ENCODE results near the gene RASSF5. TPM values are rescaled to one million over a fixed set of nuclear protein-coding genes. Genes with fewer than 3 reads are reported as not detected.

Gene RASSF5
- total and polyA plus RNA-seq, 2 experiments from 2014 or later = 0.48 to 4.4 TPM

GRCh38 chr1:206551986-206552326 lies 44.6 kb downstream of the RASSF5 start:
- ATAC-seq (no peak), DNase-seq (ENCODE audit: low spot score) (no peak)
- Histone ChIP-seq H3K27me3 (ENCODE audit: insufficient read depth) (peaks cover 12% of the 10 kb centered on the region; the same call in 1 of the 2 replicates), H3K4me3 (no peak overlapping the region), H3K4me1 (ENCODE audit: insufficient read depth) (peaks cover 6% of the 10 kb centered on the region; the same call in 1 of the 2 replicates), H3K36me3 (ENCODE audit: insufficient read depth) (no peaks in the 10 kb centered on the region), H3K27ac (ENCODE audit: low read depth) (no peak overlapping the region), H2AFZ (no peak overlapping the region), H4K20me1 (replicated peaks; ENCODE audit: insufficient read depth) (no peaks in the 10 kb centered on the region; the same call in 1 of the 2 replicates), H3K9me2 (ENCODE audit: insufficient read depth) (no peaks in the 10 kb centered on the region), H3K4me2 (no peak overlapping the region), H3F3A (replicated peaks; ENCODE audit: low read depth) (0 out of 2 replicates have a peak, but pooled peaks cover 2% of the 10 kb centered on the region), H3K79me2 (replicated peaks; ENCODE audit: insufficient read depth) (no peaks in the 10 kb centered on the region)
- H3K4me1 Mint-ChIP-seq = peaks cover 15% of the 10 kb centered on the region
- no peaks in the 10 kb centered on the region for H3K36me3 Mint-ChIP-seq (ENCODE audit: low read depth)
- peaks cover 9% of the 10 kb centered on the region for H3K27me3 Mint-ChIP-seq (ENCODE audit: insufficient read depth, low read depth, poor library complexity)
- TF ChIP-seq POLR2AphosphoS5 (IDR thresholded peaks at IDR 0.05; ENCODE audit: low read depth) = no peak
- TF ChIP-seq ZNF462 (CRISPR knock-in tag; IDR thresholded peaks at IDR 0.05) = no peak
- no peak for TF ChIP-seq EZH2phosphoT487 (IDR thresholded peaks at IDR 0.05; ENCODE audit: unreplicated experiment)
- no peak for TF ChIP-seq EZH2 (IDR thresholded peaks at IDR 0.05; ENCODE audit: low read depth, unreplicated experiment)
- TF ChIP-seq ETS1 (IDR thresholded peaks at IDR 0.05) = no peak
- no peak for TF ChIP-seq JUNB (IDR thresholded peaks at IDR 0.05; ENCODE audit: unreplicated experiment)
- TF ChIP-seq ZNF331 (CRISPR knock-in tag; IDR thresholded peaks at IDR 0.05; ENCODE audit: low read depth) = no peak
- no peak for TF ChIP-seq STAT1 (IDR thresholded peaks at IDR 0.05; ENCODE audit: unreplicated experiment)
- TF ChIP-seq CTCF (conservative IDR thresholded peaks at IDR 0.05; ENCODE audit: low read depth in 2 of 2) = no peak
- no peak for TF ChIP-seq NANOG (IDR thresholded peaks at IDR 0.05; ENCODE audit: borderline replicate concordance)
- no peak for TF ChIP-seq CREB1 (CRISPR knock-in tag; IDR thresholded peaks at IDR 0.05; ENCODE audit: low read depth)
- TF ChIP-seq ZNF114 (CRISPR knock-in tag; IDR thresholded peaks at IDR 0.05) = no peak
- TF ChIP-seq, protein P1, sequence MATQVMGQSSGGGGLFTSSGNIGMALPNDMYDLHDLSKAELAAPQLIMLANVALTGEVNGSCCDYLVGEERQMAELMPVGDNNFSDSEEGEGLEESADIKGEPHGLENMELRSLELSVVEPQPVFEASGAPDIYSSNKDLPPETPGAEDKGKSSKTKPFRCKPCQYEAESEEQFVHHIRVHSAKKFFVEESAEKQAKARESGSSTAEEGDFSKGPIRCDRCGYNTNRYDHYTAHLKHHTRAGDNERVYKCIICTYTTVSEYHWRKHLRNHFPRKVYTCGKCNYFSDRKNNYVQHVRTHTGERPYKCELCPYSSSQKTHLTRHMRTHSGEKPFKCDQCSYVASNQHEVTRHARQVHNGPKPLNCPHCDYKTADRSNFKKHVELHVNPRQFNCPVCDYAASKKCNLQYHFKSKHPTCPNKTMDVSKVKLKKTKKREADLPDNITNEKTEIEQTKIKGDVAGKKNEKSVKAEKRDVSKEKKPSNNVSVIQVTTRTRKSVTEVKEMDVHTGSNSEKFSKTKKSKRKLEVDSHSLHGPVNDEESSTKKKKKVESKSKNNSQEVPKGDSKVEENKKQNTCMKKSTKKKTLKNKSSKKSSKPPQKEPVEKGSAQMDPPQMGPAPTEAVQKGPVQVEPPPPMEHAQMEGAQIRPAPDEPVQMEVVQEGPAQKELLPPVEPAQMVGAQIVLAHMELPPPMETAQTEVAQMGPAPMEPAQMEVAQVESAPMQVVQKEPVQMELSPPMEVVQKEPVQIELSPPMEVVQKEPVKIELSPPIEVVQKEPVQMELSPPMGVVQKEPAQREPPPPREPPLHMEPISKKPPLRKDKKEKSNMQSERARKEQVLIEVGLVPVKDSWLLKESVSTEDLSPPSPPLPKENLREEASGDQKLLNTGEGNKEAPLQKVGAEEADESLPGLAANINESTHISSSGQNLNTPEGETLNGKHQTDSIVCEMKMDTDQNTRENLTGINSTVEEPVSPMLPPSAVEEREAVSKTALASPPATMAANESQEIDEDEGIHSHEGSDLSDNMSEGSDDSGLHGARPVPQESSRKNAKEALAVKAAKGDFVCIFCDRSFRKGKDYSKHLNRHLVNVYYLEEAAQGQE (IDR thresholded peaks at IDR 0.05; ENCODE audit: unreplicated experiment) = no peak
- H3K27ac Mint-ChIP-seq = no peak overlapping the region
- H3K9me3 Mint-ChIP-seq = no peaks in the 10 kb centered on the region; the same call in 2 of the 3 replicates
- H3K4me3 Mint-ChIP-seq = no peak overlapping the region
